Glomerular visceral epithelial cell (primary cell): Measurements from ENCODE around the gene LAMA5.

Source experiments
- DNase-seq: peaks from one replicate; pipeline ENCODE4 v3.0.0-alpha.2; 2016; ENCODE audit errors: extremely low spot score

LAMA5 gene

GRCh38 chr20:62346398-62347150 lies 20.5 kb downstream of the LAMA5 start:
- no peak for DNase-seq

GRCh38 chr20:62345681-62346370 lies 21.3 kb downstream of the LAMA5 start:
- no peak for DNase-seq

GRCh38 chr20:62344782-62345181 lies 22.3 kb downstream of the LAMA5 start:
- DNase-seq: no peak

DNA sequence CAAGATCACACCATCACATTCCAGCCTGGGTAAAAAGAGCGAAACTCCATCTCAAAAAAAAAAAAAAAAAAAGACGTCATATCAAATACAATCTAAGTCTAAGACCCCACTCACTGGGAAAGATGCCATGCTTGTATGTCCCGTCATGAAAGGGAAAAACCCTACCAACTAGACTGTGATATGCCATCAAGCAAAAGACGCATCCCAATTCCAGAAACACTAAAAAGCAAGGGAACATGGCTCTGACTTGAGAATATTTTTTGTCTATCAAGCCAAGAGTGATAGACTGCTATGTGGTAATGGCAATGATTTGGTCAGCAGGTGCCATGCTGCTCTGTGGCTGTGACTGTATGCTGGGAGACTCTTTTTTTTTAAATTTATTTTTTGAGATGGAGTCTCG lies 23.0 kb downstream of the LAMA5 start:
- DNase-seq: no peak

GRCh38 chr20:62342910-62343309 lies 24.2 kb downstream of the LAMA5 start:
- DNase-seq: no peak

DNA sequence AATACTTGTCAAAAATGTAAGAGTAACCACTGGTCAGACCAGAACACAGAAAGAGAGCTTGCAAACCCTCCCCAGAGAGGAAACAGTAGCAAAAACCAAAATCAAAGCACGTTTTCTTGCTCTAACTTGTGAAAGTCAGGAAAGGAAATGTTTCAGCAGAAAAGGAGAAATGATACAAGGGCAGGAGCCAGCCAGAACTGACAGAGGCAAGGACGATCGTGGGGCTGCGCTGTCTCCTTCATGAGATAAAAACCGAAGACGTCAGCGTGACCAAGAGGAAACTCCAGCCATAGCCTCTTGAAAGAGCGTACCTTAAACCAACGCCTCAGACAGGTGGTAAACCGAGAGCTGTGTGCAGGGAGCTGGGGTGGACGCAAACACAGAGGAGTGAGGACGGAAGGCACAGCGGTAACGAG lies 27.5 kb downstream of the LAMA5 start:
- DNase-seq: no peak

DNA sequence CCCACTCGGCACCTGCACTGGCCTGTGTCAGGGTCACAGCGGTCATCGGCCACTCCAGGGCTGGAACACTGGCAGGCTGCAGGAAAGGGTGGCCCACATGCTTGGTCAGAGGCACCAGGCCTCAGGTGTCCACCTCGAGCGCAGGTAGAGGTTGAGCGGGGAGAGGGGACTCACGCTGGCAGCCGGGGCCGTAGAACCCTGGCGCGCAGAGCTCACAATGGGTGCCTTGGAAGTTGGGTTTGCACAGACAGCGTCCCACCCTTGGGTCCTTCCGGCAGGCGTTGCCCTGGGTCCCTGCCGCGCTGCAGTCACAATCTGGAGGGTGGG lies 28.9 kb downstream of the LAMA5 start:
- no peak for DNase-seq

DNA sequence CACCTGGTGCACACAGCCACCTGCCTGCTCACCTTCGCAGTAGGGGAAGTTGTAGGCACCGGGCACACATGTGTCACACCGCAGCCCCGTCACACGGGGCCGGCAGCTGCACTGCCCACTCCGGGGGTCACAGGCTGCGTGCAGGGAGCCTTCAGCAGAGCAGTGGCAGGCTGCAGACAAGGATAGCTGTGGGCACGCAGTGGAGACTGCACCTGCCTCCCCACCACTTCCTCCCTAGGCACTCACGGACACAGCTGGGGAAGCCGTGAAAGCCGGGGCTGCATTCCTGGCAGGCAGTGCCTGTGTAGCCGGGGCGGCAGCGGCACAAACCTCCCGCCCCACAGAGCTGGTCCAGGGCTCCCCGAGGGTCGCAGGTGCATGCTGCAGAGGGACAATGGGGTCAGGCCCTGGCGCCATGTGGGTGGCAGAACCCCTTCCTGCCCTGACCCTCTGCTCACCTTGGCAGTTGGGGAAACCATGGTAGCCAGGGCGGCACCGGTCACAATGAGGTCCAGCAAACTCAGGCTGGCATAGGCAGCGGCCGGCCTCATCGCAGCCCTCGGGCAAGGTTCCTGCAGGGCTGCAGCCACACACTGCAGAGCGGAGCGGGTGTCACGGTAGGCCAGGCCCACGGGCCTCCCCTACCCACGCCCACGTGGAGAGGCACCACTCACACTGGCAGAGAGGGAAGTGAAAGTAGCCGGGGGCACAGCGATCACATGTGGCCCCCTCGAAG lies 29.4 kb downstream of the LAMA5 start:
- DNase-seq: no peak

DNA sequence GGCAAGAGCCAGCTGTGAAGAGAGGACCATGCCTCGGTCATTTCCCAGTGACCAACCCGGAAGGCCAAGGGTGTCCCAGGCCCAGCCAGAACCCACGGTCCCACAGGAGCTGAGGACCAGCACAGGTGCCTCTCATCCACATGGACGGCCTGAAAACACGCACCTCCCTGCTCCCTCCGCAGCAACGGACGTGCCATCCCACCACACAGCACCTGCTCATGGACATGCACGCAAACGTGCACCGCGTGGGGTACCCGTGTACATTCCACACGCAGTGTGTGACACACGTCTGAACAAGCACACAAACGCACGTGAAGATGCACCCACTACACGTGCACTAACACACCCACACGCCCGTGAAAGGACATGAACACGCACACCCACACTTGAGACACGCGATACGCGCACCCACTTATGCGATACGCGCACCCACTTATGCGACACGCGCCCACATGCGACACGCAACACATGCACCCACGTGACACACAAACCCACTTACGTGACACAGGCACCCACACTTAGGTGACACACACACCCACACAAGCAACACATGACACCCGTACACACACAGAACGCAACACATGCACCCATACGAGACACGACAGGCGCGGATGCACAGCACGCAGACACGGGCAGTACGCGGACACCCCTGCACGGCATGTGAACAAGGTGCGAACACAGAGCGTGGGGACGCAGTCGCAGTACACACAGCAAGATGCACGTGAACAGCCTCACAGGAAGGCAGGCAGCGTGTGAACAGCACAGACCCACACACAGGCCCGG lies 30.1 kb downstream of the LAMA5 start:
- no peak for DNase-seq

GRCh38 chr20:62336329-62336728 lies 30.8 kb downstream of the LAMA5 start:
- DNase-seq: no peak

- DNase-seq: no peak
Observed at GRCh38 chr20:62335532-62335931, 31.6 kb downstream of the LAMA5 start.

- DNase-seq: no peak
Observed at GRCh38 chr20:62334881-62335280, 32.2 kb downstream of the LAMA5 start.

- no peak for DNase-seq
Observed at GRCh38 chr20:62333820-62334595, 33.1 kb downstream of the LAMA5 start.

DNA sequence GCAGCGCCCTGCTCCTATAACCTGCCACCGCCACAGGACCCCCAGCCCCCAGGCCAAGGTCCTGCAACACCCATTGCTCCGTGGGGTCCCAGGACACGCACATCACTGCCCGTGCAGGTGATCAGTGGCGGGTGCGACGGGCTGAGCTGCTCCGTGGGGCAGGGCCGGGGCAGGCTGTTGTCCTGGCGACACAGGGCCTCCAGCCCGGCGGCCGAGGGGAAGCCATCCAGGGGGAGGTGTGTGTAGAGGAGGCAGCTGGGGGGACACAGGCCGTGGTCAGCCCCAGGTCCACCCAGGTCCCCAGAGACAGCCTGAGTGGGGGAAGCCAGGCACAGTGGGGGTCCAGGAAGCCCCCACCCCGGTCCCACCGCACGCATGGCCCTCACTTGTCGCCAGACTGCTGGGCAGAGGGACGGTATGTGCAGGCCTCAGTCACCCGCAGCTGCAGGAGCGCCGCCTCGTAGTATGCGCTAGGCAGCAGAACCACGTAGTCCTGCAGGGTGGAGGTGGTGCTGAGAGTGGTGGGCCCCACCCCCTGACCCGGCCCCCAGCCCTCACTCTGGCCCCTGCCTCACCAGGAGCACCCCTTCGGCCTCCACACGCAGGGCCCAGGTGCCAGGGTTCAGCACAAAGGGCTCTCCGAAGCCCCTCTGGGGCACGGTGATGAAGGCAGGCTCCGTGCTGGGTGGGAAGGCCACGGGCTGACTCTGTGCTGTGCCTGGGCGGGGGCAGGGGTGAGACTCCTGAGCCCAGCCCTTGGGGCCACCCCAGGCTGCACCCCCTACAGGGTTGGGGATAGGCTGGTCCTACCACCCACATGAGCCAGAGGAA lies 33.9 kb downstream of the LAMA5 start:
- no peak for DNase-seq

- no peak for DNase-seq
Observed at GRCh38 chr20:62332421-62332820, 34.7 kb downstream of the LAMA5 start.

DNA sequence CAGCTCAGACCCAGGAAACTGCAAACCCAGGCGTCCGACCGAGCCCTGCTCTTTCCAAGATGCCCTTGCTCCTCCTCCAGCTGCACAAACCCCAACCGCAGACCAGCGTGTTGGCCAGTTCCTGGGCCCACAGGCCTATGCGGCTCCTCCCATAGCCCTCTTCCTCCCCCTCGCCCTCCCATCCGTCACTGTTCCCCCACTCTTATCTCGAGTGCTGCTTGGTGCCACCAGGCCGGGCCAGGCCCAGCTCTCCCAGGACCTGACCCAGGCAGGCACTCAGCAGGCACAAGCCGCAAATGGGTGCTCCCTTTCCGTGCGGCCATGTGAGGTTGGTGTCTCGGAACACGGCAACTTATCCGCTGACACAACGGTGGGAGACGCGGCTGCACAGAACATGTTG lies 35.8 kb downstream of the LAMA5 start:
- no peak for DNase-seq

GRCh38 chr20:62330576-62331317 lies 36.4 kb downstream of the LAMA5 start:
- DNase-seq: no peak

DNA sequence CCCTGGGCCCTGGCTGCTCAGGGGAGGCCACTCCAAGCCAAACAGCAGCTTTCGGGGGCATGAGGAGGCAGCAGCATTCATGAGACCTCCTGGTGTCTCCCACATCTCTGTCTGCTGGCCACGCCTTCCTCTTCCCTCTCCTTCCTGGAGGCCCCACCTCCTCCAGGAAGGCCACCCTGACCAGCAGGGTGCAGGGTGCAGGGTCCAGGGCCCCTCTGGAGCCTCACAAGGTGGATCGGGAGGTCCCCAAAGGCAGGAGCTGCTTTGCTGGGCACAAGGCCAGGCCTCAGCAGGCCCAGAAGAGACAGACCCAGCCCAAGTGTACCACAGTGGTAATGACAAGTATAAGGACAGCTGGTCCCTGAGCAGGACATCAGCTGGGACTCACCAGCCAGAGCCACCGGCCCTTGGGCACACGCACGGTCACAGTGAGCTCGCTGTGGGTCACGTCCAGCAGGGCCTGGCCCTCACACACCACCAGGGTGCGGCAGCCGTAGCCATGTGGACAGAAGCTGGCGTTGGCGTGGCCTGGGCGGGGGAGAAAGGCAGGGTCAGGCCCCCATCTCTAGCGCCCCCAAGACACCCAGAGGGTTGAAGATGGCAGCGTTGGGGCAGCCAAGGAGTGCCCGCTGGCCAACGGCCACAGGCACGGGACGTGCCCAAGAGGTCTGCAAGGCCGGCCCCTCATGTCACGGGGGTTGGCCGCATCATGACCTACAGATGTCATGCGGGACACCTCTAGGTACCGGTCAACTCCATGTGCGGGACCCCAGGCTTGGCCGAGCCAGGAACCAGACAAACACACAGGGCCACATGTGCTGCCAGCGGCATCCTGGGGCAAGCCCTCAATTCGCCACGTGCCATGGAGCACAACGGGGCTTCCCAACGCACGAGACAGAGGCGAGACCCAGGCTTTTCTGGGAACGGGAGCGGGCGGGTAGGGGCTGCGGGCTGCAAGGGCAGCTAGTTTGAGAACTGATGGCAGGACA lies 37.4 kb downstream of the LAMA5 start:
- DNase-seq: no peak
